Cardiac muscle cell (in vitro differentiated cells and primary cell): ENCODE data around the gene GABRD. TPM values are rescaled to one million over a fixed set of nuclear protein-coding genes. Genes with fewer than 3 reads are reported as not detected.
A peak's percentile ranks its signal among the peaks of the same experiment; 100 is the strongest.

Source experiments
- DNase-seq, 2 donors: peaks; one replicate each; pipeline versions ENCODE4 v3.0.0 to v3.0.0-alpha.2; 2010 to 2017; ENCODE audit warnings: low read depth in 1 of 2, low spot score in 1 of 2
- H3K27ac ChIP-seq: fragments of 200-600 bp; sonication (generic); 2 replicates; pipeline ENCODE4 v1.5.1; 2016
- H3K27me3 ChIP-seq: fragments of 200-600 bp; sonication (generic); 2 replicates; pipeline ENCODE4 v1.6.0; 2016; ENCODE audit warnings: control low read depth
- H3K36me3 ChIP-seq: fragments of 200-600 bp; sonication (generic); 2 replicates; pipeline ENCODE4 v1.5.1; 2016; ENCODE audit warnings: control low read depth
- H3K4me1 ChIP-seq: fragments of 200-600 bp; sonication (generic); 2 replicates; pipeline ENCODE4 v1.8.1; 2017; ENCODE audit warnings: low read depth, mild to moderate bottlenecking, mixed run types
- H3K4me3 ChIP-seq: fragments of 200-600 bp; sonication (generic); 2 replicates; pipeline ENCODE4 v1.5.1; 2016; ENCODE audit warnings: mild to moderate bottlenecking
- H3K9me3 ChIP-seq: fragments of 200-600 bp; sonication (generic); 2 replicates; pipeline ENCODE4 v1.5.1; 2017; ENCODE audit warnings: low read depth, mild to moderate bottlenecking, control low read depth
- CTCF ChIP-seq: IDR thresholded peaks from 2 replicates; pipeline ENCODE4 v1.5.1; 2012; ENCODE audit warnings: low read depth, mild to moderate bottlenecking, low read length
- polyA plus RNA-seq: library from polyadenylated mRNA; unstranded; fragments of >200 nt; fragmentation: Nextera tagmentation; extraction: Ambion mirVana; gene quantifications from 2 replicates; pipeline ENCODE4 v1.2.1, GENCODE V29; 2016
- total RNA-seq: library from RNA; depleted of rRNA; stranded (reverse); fragments of >200 nt; gene quantifications from 2 replicates; pipeline ENCODE4 v1.2.3, GENCODE V29; 2016

The GABRD gene
- total and polyA plus RNA-seq, 2 experiments from 2014 or later: not detected

- Histone ChIP-seq H3K36me3 (no peaks in the 10 kb centered on the region), H3K9me3 (no peaks in the 10 kb centered on the region), H3K4me1 (no peaks in the 10 kb centered on the region), H3K4me3 (no peak overlapping the region), H3K27me3 (no peaks in the 10 kb centered on the region), H3K27ac (no peak overlapping the region)
- no peak for TF ChIP-seq CTCF
- DNase-seq: peak in 1 of 2 donors; percentile 44
Observed at GRCh38 chr1:1996207-1996651, 22.9 kb upstream of the GABRD start.

- Histone ChIP-seq H3K4me1 (no peaks in the 10 kb centered on the region), H3K27ac (no peak overlapping the region), H3K27me3 (no peaks in the 10 kb centered on the region), H3K36me3 (no peaks in the 10 kb centered on the region), H3K9me3 (no peaks in the 10 kb centered on the region), H3K4me3 (no peak overlapping the region)
- no peak for DNase-seq
- TF ChIP-seq CTCF: no peak
Observed at GRCh38 chr1:1997576-1997975, 21.6 kb upstream of the GABRD start.

- H3K9me3 ChIP-seq: no peaks in the 10 kb centered on the region
- H3K4me1 ChIP-seq: peaks cover 3% of the 10 kb centered on the region
- H3K27ac ChIP-seq: no peak overlapping the region
- H3K27me3 ChIP-seq: no peaks in the 10 kb centered on the region
- H3K36me3 ChIP-seq: no peaks in the 10 kb centered on the region
- no peak overlapping the region for H3K4me3 ChIP-seq
- TF ChIP-seq CTCF: no peak
- DNase-seq: no peak
Observed at GRCh38 chr1:2000432-2000831, 18.7 kb upstream of the GABRD start.

GRCh38 chr1:2000850-2001249 lies 18.3 kb upstream of the GABRD start:
- Histone ChIP-seq H3K4me1 (peaks cover 3% of the 10 kb centered on the region), H3K27ac (no peak overlapping the region), H3K27me3 (no peaks in the 10 kb centered on the region), H3K36me3 (no peaks in the 10 kb centered on the region), H3K9me3 (no peaks in the 10 kb centered on the region), H3K4me3 (no peak overlapping the region)
- DNase-seq: no peak
- no peak for TF ChIP-seq CTCF

- Histone ChIP-seq H3K4me1 (peaks cover 3% of the 10 kb centered on the region), H3K4me3 (no peak overlapping the region), H3K9me3 (no peaks in the 10 kb centered on the region), H3K27me3 (no peaks in the 10 kb centered on the region), H3K27ac (no peak overlapping the region), H3K36me3 (no peaks in the 10 kb centered on the region)
- TF ChIP-seq CTCF: no peak
- DNase-seq: no peak
Observed at GRCh38 chr1:2001773-2002411, 17.3 kb upstream of the GABRD start.
